GM18517 (cell line): ENCODE measurements around the gene HECW1.
A peak's percentile ranks its signal among the peaks of the same experiment; 100 is the strongest.

Experiments
- ATAC-seq: cut with Tn5 transposase; IDR thresholded peaks from one replicate; pipeline ENCODE4 v1.9.1; 2021; ENCODE audit warnings: mild to moderate bottlenecking, moderate library complexity; ENCODE audit not compliant: unreplicated experiment

Gene HECW1

GRCh38 chr7:43405948-43406347 lies 293.5 kb downstream of the HECW1 start:
- no peak for ATAC-seq

GRCh38 chr7:43406961-43407360 lies 294.5 kb downstream of the HECW1 start:
- no peak for ATAC-seq

GRCh38 chr7:43408981-43409380 lies 296.5 kb downstream of the HECW1 start:
- ATAC-seq = no peak

GRCh38 chr7:43417455-43417854 lies 305.0 kb downstream of the HECW1 start:
- no peak for ATAC-seq

- ATAC-seq = no peak
These were observed 318.0 kb downstream of the HECW1 start for GRCh38 chr7:43430411-43430810.

GRCh38 chr7:43431020-43431595 lies 318.7 kb downstream of the HECW1 start:
- ATAC-seq = no peak

GRCh38 chr7:43433639-43434038 lies 321.2 kb downstream of the HECW1 start:
- no peak for ATAC-seq

- ATAC-seq = no peak
These were observed 324.6 kb downstream of the HECW1 start for GRCh38 chr7:43437001-43437400.

- ATAC-seq = no peak
These were observed 326.5 kb downstream of the HECW1 start for GRCh38 chr7:43438897-43439479.

GRCh38 chr7:43439631-43440401 lies 327.4 kb downstream of the HECW1 start:
- no peak for ATAC-seq

- ATAC-seq = no peak
These were observed 329.0 kb downstream of the HECW1 start for GRCh38 chr7:43441231-43442130.

- ATAC-seq = no peak
These were observed 330.9 kb downstream of the HECW1 start for GRCh38 chr7:43443381-43443780.

- no peak for ATAC-seq
These were observed 332.5 kb downstream of the HECW1 start for GRCh38 chr7:43444711-43445578.

GRCh38 chr7:43449577-43449976 lies 337.1 kb downstream of the HECW1 start:
- ATAC-seq = no peak

GRCh38 chr7:43450894-43451293 lies 338.4 kb downstream of the HECW1 start:
- ATAC-seq = no peak

- peak; percentile 87 for ATAC-seq
These were observed 342.6 kb downstream of the HECW1 start for GRCh38 chr7:43454936-43455518.

GRCh38 chr7:43456200-43456599 lies 343.8 kb downstream of the HECW1 start:
- ATAC-seq = no peak

GRCh38 chr7:43458330-43459018 lies 346.0 kb downstream of the HECW1 start:
- no peak for ATAC-seq

GRCh38 chr7:43459019-43459337 lies 346.5 kb downstream of the HECW1 start:
- no peak for ATAC-seq
